IPS-11a (cell line): ENCODE results near the gene CD81.

Experiments used
- H3K4me3 ChIP-seq: one replicate; pipeline ENCODE4 v1.5.1; 2013; ENCODE audit warnings: low read depth, low read length, control low read depth

Gene CD81

GRCh38 chr11:2400762-2401435 is 23.8 kb downstream of the CD81 start:
- peak overlapping the region; percentile 98 for H3K4me3 ChIP-seq

DNA sequence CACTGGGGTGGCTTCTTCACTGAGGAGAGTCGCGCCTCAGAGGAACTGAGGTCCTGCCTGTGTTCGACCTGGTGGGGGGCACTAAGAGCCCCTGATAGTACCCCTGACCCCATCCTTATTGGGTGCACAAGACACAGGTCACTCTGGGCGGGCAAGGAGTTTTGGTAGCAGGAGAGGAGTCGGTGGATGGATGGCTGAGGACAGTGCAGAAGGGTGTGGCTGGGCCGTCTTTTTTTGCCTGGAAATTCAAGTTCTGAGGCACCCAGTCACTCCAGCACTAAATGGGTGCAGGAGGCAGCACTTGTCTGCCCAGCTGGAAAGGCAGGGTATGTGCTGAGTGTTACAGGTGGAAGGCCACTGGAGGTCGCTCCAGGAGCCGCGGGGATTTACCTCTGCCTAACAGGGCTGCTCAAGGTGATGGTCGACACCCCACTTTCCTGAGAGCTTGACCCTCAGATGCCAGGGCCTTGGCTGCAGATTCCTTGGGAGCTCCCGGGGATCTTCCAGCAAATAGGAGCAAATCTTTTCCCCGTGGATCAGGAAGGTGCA is 24.4 kb downstream of the CD81 start:
- H3K4me3 ChIP-seq, result peak overlapping the region; percentile 98

DNA sequence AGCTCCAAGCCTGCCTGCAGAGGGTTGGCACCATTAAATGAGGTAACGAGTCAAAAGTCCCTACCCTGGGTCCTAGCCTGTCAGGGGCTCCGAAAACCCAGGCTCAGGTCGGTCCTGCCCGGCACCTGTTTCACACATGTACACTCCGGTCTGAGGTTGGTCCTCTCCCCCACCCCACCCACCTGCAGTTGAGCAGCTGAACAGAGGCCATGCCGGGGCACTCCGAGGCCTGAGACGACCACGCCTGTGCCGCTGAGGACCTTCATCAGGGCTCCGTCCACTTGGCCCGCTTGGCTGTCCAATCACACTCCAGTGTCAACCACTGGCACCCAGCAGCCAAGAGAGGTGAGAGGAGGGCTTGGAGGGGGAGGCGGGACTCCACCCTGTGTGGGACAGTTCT is 25.0 kb downstream of the CD81 start:
- no peak overlapping the region for H3K4me3 ChIP-seq

DNA sequence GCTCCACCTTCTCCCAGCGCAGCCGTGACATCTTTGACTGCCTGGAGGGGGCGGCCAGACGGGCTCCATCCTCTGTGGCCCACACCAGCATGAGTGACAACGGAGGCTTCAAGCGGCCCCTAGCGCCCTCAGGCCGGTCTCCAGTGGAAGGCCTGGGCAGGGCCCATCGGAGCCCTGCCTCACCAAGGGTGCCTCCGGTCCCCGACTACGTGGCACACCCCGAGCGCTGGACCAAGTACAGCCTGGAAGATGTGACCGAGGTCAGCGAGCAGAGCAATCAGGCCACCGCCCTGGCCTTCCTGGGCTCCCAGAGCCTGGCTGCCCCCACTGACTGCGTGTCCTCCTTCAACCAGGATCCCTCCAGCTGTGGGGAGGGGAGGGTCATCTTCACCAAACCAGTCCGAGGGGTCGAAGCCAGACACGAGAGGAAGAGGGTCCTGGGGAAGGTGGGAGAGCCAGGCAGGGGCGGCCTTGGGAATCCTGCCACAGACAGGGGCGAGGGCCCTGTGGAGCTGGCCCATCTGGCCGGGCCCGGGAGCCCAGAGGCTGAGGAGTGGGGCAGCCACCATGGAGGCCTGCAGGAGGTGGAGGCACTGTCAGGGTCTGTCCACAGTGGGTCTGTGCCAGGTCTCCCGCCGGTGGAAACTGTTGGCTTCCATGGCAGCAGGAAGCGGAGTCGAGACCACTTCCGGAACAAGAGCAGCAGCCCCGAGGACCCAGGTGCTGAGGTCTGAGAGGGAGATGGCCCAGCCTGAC is 26.0 kb downstream of the CD81 start:
- H3K4me3 ChIP-seq, result no peak overlapping the region

DNA sequence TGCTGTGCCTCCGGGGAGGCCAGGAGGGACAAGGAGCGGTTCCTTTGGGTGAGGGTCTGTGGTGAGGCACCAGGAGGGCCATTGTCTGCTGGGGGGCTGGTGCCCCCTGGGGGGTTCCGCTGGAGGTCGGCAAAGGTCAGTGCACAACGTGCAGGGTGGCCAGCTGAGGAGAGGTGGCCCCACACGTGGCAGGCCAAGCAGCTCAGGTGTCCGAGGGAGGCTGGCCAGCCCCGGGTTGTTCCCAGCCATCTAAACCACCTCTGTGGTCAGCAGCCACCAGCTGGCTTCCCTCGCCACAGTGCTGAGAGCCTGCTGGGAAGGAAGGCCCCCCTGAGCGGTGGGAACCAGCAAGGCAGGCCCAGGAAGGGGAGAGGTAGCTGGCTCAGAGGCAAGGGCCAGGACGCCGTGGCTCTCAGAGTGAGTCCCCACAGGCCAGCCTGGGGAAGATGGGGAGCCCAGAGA is 27.7 kb downstream of the CD81 start:
- no peak overlapping the region for H3K4me3 ChIP-seq

DNA sequence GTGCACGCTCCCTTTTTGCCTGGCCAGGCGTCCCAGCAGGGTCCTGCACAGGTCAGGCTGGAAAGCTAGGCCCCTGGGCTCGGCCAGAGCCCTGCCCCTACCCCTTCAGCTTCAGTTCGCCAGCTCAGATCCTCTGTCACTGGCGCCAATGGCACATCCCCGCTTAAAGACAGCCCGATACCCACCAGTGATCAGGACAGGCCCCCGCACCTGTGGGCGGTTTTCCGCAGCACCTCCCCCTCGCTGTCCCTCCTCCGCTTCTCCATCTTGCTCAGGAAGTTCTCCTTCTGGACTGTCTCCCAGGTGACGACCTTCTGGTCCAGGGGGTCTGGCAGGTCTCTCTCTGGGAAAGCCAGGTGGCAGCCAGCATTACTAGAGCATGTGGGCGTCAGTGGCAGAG is 29.3 kb downstream of the CD81 start:
- no peak overlapping the region for H3K4me3 ChIP-seq

DNA sequence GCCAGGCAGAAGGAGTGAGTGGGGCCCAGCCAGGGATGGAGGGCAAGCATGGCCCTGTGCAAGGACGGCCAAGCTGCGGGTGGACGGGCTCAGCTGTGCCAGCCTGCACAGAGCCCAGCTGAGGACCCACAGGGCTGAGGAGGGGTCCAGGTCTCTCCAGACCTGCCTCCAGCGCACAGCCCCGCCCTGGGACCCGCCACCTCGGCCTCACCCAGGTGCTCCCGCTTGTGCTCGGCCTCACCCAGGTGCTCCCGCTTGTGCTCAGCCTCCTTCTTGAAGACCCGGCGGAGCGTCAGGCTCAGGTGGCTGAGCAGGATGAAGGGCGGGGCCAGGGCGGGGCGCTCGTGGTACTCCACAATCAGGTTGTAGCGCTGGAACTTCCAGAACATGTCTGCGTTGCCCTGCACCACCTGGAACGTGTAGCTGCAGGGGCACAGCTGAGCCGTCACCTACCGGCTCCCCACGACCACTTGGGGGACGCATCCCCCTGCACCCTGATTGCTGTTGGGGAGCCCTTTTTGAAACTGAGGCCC is 29.8 kb downstream of the CD81 start:
- H3K4me3 ChIP-seq, result no peak overlapping the region

DNA sequence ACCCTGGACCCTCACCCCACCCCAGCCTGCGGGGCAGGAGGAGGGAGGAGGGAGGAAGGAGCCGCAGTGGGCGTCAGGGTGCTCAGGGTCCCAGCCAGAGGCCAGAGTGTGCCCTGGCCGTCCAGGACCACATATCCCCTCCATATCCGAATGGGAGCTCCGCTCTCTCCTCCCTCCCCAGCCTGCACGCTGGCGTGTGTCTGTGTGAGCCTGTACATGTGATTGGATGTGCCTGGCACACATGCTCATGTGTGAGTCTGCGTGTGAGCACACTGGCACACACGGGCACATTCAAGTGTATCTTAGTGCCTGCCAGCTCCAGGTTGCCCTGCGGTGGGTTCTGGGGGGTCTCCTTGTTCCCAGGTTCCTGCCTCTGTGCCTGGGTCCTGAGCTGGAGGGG is 31.6 kb downstream of the CD81 start:
- no peak overlapping the region for H3K4me3 ChIP-seq

DNA sequence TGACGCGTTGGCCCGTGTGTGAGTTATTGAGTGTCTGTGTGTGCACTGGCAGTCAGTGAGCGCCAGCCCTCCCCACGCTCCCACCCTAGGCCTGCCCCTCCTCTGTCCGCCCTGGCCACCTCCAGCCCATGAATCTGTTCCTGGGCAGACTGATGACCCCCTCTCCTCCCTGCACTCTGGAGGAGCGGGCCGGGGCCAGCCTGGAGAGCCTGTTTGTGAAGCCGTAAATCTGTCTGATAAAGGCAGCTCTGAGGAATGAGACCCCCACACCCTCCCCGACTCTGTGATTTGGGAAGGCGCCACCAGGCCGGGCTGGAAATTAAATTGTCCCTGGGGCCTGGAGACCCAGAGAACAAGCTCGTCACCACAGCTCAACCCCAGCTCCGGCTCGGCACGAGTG is 32.0 kb downstream of the CD81 start:
- no peak overlapping the region for H3K4me3 ChIP-seq

- no peak overlapping the region for H3K4me3 ChIP-seq
Measured at GRCh38 chr11:2409611-2410468, 32.7 kb downstream of the CD81 start.

DNA sequence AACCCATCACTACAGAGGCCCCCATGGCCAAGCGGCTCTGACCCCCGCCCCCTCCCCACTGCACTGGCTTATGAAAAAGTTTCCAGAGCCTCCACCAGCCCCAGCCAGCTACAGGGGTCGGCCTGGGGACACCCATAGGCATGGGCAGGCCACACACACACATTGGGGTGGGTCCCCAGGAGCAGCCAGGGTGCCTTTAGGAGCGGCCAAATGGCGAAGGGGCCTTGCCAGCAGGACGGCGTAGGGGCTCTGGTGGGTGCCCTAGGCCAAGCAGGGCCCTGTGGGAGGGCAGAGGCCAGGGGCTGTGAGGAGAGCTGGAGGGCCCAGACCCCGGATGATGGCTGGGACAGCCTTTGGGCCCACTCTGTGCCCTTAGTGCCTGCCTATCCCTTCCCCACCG is 33.5 kb downstream of the CD81 start:
- H3K4me3 ChIP-seq, result no peak overlapping the region

GRCh38 chr11:2411446-2412305 is 34.6 kb downstream of the CD81 start:
- no peak overlapping the region for H3K4me3 ChIP-seq

GRCh38 chr11:2412323-2412722 is 35.2 kb downstream of the CD81 start:
- no peak overlapping the region for H3K4me3 ChIP-seq

DNA sequence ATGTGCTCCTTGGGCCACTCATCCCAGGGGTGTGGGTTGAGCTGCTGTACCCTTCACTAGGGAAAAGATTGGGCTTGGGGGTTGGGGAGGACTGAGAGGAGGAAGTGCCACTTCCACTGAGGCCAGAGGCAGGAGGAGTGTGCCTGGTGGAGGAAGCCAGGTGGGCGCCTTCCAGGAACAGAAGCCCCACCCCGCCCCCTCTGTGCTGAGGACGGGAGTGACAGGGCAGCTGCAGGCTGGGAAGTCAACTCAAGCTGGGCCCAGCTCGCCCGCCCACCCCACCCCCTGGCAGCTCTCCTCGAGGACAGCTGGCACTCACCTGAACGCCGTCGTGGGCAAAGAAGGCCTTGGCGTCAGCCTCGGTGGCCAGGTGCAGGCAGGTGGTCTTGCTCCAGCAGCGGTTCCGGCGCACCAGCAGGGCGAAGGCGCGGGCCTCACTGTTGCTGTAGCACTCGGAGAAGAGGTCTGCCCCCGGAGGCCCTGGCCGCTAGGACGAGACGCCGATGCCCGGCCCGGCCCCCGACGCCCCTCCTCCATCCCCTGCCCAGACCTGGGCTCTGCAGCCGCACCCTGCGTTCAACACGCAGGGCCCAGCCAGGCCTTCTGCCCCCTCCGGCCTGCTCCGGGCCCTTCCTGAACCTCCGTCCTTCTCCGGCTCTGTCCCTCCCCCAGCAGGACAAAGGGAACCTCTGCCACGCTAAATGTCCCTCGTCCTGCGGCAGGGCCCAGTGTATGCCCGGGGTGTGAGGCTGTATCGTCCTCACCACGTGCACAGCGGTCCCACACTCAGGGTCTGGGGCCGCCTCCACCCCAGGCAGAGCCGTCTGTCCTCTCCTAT is 36.9 kb downstream of the CD81 start:
- H3K4me3 ChIP-seq, result no peak overlapping the region

DNA sequence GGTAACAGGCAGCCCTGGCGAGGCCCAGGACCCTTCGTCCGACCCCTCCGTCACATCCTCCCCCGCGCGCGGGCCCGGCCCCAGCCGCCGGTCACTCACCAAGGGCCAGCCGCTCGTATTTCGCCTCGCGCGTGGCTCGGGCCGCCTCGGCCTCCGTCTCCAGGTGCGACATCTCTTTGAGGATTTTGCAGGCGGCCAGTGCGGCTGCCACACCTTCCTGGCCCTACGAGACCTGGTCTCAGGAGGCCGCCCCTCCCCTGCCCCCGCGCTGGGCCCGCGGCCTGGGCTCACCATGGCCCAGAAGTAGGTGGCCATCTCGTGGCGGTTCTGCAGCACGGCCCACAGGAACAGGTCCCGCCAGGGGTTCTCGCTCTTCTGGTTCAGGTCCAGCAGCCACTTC is 37.5 kb downstream of the CD81 start:
- no peak overlapping the region for H3K4me3 ChIP-seq

DNA sequence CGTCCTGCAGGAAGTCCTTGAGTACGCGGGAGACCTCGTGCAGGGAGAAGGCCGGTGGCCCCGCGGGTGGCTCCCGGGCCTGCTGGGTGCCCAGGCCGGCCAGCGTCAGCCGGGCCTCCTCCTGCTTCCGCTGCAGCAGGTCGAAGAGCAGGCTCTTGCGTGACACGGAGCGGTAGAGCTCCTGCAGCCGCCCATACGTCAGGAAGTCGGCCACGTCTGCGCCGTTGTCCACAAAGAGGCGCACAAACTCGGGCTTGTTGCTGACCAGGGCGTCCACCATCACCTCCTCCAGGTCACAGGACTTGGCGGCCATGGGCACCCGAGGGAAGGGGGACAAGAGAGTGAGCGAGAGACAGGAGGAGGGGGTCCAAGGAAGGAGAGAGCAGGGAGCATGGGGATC is 38.1 kb downstream of the CD81 start:
- H3K4me3 ChIP-seq, result no peak overlapping the region

DNA sequence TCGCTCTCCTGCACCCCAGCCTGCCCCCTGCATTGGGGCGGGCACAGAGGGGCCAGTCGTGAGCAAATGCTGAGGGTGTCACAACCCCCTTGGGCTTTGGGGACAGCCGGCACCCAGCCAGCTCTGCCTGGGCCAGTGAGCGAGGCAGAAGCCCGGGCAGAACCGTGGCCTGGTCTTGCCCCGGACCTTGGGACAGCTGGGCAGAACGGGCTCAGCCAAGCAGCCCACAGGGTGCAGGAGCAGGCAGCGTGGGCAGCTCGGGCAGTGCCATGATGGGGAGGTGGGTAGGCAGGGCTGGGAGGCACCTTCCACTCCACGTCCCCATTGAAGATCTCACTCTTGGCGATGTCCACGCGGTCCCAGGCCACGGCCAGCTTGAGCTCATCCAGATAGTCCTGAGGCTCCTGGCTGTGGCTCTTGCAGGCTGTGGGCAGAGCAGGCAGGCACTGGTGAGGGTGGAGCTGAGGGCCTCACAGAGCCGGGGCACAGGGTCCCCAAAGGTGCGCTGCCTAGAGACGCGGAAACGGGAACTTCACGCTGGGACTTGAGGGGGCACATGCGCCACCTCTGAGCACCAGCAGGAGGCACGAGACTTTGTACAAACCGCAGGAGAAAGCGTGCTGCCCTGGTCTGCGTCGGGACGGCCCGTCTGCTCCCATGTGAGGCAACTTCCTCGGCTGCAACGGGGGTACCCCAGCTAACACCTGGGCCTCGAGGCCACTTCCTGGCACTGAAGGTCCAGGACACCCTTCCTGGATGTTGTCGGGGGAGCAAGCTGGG is 38.7 kb downstream of the CD81 start:
- no peak overlapping the region for H3K4me3 ChIP-seq

DNA sequence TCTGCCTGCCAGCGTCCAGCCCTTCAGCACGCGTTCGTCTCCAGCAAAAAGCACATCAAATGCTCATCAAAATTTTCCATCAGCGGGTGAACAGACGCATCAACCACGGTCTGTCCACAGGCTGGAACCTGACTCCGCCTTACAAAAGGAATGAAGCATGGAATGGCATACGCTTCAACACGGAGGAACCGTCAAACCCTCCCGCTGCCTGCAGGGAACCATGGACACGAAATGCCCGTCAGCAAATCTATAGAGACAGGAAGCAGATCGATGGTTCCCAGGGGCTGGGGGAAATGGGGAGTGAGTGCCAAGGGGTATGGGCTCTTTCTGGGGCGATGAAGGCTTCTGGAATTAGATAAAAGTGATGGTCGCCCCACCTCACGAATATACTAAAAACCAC is 39.7 kb downstream of the CD81 start:
- no peak overlapping the region for H3K4me3 ChIP-seq
